Measurements from ENCODE around the gene BBS10.

DNA sequence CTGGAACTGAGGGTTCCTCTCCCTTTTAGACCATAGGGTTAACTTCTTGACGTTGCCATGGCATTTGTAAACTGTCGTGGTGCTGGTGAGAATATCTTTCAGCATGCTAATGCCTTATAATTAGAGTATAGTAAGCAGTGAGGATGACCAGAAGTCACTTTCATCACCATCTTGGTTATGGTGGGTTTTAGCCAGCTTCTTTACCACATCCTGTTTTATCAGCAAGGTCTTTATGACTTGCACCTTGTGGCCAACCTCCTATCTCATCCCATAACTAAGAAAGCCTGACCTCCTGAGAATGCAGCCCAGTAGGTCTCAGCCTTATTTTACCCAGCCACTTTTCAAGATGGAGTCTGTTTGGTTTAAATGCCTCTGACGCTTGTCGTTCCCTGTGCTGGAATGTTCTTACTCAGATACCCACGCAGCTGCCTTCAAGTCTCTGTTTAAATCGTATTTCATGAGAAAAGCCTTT, 44.2 kb downstream of the BBS10 start:
- TF ChIP-seq, protein P1, sequence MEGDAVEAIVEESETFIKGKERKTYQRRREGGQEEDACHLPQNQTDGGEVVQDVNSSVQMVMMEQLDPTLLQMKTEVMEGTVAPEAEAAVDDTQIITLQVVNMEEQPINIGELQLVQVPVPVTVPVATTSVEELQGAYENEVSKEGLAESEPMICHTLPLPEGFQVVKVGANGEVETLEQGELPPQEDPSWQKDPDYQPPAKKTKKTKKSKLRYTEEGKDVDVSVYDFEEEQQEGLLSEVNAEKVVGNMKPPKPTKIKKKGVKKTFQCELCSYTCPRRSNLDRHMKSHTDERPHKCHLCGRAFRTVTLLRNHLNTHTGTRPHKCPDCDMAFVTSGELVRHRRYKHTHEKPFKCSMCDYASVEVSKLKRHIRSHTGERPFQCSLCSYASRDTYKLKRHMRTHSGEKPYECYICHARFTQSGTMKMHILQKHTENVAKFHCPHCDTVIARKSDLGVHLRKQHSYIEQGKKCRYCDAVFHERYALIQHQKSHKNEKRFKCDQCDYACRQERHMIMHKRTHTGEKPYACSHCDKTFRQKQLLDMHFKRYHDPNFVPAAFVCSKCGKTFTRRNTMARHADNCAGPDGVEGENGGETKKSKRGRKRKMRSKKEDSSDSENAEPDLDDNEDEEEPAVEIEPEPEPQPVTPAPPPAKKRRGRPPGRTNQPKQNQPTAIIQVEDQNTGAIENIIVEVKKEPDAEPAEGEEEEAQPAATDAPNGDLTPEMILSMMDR (conservative IDR thresholded peaks at IDR 0.05), result no peak
- TF ChIP-seq EZH2 (IDR thresholded peaks at IDR 0.05; ENCODE audit: low read depth), result no peak
